GM06990 (cell line): Measurements from ENCODE around the gene NTMT1.

Experiments used
- DNase-seq: peaks from one replicate; pipeline ENCODE4 v3.0.0-alpha.2; 2011; ENCODE audit not compliant: insufficient read length; ENCODE audit errors: extremely low read depth
- H3K27me3 ChIP-seq: replicated peaks from 2 replicates; pipeline ENCODE4 v1.6.0; 2011; ENCODE audit warnings: low read length; ENCODE audit not compliant: control insufficient read depth, insufficient read depth
- H3K36me3 ChIP-seq: 2 replicates; pipeline ENCODE4 v1.5.1; 2011; ENCODE audit warnings: low read length; ENCODE audit not compliant: control insufficient read depth, insufficient read depth
- H3K4me3 ChIP-seq: replicated peaks from 2 replicates; pipeline ENCODE4 v1.5.1; 2011; ENCODE audit warnings: low read depth, mild to moderate bottlenecking, control low read depth, low read length
- CTCF ChIP-seq: IDR thresholded peaks from 2 replicates; pipeline ENCODE4 v1.5.1; 2011; ENCODE audit warnings: low read length, control low read depth, mild to moderate bottlenecking, inconsistent platforms; ENCODE audit not compliant: insufficient read depth, poor library complexity, severe bottlenecking

Gene NTMT1

GRCh38 chr9:129626079-129626624, at the start of gene NTMT1:
NTMT1 (plus strand) TSS chr9:129626163; CDS start chr9:129632704, 6,541 bp downstream.
- TF ChIP-seq CTCF, result no peak
- peak; percentile 90 for DNase-seq
- Histone ChIP-seq H3K4me3 (peak within 1 kb of the TSS; percentile 73), H3K27me3 (no peaks in the 10 kb centered on the region), H3K36me3 (no peaks in the 10 kb centered on the region; the same call in 1 of the 2 replicates)

- TF ChIP-seq CTCF, result no peak
- H3K36me3 ChIP-seq, result no peaks in the 10 kb centered on the region
These were observed 49.1 kb upstream of the NTMT1 start for GRCh38 chr9:129576546-129577543.

GRCh38 chr9:129579294-129579693, 46.7 kb upstream of the NTMT1 start:
- Histone ChIP-seq H3K36me3 (no peaks in the 10 kb centered on the region), H3K27me3 (no peaks in the 10 kb centered on the region), H3K4me3 (no peak overlapping the region)
- TF ChIP-seq CTCF, result no peak
- DNase-seq, result no peak

More at GRCh38 chr9:129576546-129577543, 49.1 kb upstream of the NTMT1 start:
- Histone ChIP-seq H3K4me3 (no peak overlapping the region), H3K27me3 (no peaks in the 10 kb centered on the region)
- no peak for DNase-seq

GRCh38 chr9:129580211-129580915, 45.6 kb upstream of the NTMT1 start:
- DNase-seq, result peak; percentile 65
- Histone ChIP-seq H3K27me3 (no peaks in the 10 kb centered on the region), H3K36me3 (no peaks in the 10 kb centered on the region), H3K4me3 (0 out of 2 replicates have a peak overlapping the region, but pooled peaks have one; percentile 0)
- no peak for TF ChIP-seq CTCF

- Histone ChIP-seq H3K36me3 (no peaks in the 10 kb centered on the region), H3K27me3 (no peaks in the 10 kb centered on the region), H3K4me3 (no peak overlapping the region)
- DNase-seq, result no peak
- no peak for TF ChIP-seq CTCF
These were observed 44.3 kb upstream of the NTMT1 start for GRCh38 chr9:129581505-129582189.
